ENCODE measurements around the gene ATP5F1D.
A peak's percentile ranks its signal among the peaks of the same experiment; 100 is the strongest.

The ATP5F1D gene

DNA sequence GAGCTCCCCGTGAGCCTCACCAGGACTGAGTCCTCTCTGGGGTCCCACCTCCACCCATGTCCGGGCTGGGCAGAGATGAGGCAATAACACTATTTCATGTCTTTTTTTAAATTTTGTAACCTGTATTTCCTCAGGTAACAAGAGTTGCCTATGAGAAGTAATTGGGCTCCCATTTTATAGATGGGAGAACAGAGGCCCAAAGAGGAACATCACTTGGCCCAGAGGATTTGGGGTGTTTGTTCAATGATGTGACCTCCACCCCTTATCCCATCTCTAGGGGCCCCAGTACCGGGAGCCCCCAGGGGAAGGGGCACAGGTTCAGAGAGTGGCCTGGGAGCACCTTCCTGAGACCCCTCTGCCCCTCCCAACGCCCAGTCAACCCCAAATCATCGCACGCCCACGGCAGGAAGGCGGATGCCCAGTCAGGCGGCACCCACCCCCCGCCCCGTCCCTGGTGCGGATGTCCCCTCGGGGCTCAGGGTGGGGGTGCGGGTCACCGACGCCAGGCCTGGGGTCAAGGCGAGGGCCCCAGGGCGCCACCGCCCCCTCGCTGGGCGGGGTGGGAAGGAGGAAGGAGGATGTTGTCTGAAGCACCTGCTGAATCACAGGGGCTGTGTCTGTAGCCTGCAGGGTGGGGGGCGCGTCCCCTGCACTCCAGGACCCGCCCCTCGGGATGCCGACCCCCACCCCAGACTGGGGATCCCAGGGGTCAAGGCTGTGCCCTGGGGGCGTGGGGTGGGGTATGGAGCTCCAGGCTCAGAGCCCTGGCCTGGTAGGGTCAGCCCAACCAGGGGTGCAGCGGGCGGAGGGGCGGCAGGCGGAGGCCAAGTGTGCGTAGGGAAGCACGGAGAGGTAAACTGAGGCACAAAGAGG lies 18.6 kb downstream of the ATP5F1D start:
- no peak for DNase-seq

- DNase-seq, result peak; percentile 95 to 98
These were observed 19.4 kb downstream of the ATP5F1D start for GRCh38 chr19:1260749-1261537.

DNA sequence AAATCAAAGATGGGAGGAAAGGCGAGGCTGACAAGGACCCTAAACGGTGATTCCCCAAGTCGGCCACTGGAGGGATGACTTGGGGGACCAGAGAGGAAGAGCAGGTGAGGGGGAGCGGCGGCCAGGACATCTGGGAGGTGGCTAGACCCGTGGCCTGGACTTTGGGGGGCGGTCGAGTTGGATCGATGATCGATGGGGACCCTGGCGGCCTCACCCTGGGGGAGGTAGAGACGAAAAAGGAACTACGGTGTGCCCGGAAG lies 19.9 kb downstream of the ATP5F1D start:
- no peak for DNase-seq

GRCh38 chr19:1261798-1262622 lies 20.5 kb downstream of the ATP5F1D start:
- DNase-seq, result no peak

DNA sequence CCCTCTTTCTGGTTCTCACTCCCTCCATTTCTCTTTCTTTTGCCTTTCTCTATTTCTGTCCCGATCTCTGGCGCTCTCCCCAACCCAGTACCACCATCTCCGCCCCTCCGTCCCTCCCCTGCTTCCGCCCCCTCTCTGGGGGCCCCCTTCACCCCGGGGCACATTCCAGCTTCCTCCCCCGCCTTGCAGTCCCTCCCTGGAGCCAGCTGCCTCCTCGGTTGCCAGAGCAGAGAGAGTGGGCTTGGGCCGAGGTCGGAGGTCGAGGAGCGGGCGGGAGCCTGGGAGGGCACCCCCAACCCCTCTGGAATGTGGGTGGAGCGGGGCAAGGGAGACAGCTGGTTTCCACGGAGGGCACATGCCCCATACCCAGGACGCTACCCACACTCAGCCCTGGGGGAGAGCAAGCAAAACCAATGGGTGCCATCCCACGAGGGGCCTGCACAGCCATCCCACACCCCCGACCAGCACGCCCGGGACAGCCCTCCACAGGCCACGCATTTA lies 21.1 kb downstream of the ATP5F1D start:
- no peak for DNase-seq

DNA sequence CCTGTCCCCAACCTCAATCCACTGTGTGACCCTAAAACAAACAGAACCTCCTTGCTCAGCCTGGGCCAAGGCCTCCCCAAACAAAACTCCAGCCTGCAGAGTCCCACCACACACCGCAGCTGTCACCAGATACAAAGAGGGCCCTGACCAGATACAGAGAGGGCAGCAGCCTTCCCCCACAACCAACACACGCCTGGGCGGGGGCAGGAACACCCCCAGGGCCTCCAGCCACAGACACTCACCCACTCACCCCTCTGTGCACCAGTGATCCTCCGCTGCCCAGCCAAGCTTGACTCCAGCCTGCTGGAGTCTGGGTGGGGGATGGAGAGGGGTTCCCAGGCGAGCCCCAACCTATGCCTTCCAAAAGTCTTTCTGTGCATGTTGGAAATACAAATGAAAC lies 21.6 kb downstream of the ATP5F1D start:
- DNase-seq, result no peak

- no peak for DNase-seq
These were observed 23.5 kb downstream of the ATP5F1D start for GRCh38 chr19:1264801-1265614.

- peak; percentile 60 to 69 for DNase-seq
These were observed 24.1 kb downstream of the ATP5F1D start for GRCh38 chr19:1265615-1266128.

DNA sequence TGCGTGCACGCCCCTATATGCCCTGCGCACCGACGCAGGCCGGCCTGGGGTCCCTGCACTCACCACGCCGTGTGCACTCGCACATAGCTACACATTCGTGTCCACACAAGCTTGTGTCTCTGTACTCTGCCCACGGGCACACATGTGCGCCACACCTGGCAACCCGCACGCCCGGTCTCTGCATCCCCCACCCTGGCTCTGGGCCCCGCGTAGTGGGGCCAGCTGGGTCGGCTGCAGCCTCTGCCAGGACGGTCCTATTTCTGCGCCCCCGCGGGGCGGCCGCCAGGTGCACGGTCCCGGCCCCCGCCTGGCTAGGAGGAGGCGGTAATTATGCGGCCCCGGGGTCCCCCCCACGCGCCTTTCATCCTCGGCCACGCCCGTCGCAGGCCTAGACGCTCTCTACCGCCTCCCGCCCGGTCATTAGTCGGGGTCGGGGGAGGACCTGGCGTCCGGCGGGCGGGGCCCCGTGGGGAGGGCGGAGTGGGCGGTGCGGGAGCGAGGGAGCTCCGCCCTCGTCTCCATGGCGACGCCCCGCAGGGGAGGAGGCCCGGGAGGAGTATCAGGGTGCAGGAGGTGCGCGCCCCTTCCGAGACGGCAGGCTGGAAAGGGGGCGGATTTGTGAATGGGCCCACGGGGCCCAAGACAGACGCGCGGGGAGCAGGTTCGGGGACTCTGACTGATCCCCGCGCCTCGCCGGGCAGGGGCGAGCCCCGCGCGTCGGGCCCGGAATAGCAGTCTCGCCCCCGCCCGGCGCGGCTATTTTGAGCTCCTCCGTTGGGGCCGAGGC lies 24.8 kb downstream of the ATP5F1D start:
- DNase-seq, result peak; percentile 67 to 87

- peak in 1 of 2 donors; percentile 85 for DNase-seq
These were observed 25.4 kb downstream of the ATP5F1D start for GRCh38 chr19:1266916-1267476.

DNA sequence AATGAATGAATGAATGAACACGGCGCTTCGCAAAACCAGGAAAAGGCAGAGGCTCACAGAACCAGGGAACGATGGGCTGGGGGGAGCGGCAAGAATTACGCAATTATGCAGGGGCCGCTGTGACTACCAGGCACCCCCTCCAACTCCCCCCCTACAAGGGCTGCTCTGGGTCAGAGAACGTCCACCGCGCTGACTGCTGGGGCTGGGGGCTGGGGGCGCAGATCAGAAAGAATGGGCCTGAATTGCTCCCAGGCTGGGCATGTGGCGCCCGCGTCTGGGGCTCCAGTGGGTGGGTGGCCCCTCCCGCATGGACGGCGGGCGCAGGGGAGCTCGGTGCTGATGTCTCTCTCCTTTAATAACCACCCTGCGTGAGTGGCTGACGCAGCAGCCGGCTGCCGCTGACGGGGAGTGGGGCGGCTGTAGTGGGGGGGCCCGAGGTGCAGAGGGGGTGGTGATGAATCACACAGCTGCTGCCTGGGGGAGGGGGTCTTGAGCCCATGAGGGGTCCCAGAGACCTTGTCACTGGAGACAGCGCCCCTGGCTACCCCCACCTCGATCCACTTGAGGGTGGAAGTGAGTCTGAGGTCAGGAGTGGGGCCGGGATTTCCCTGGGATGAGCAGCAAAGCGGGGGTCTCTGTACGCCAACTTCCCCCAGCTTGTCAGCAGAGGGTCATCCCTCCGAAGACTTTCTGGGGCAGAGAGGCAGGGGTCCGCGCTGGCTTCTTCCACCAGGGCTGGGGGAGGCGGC lies 26.1 kb downstream of the ATP5F1D start:
- DNase-seq, result no peak

GRCh38 chr19:1268226-1269064 lies 26.9 kb downstream of the ATP5F1D start:
- DNase-seq, result no peak

GRCh38 chr19:1269065-1269477 lies 27.5 kb downstream of the ATP5F1D start, which contains the start of gene CIRBP:
TSS of gene CIRBP (plus strand) at chr19:1269332. CDS start at chr19:1270934, 1,602 bp downstream.
- peak; percentile 99 for DNase-seq

DNA sequence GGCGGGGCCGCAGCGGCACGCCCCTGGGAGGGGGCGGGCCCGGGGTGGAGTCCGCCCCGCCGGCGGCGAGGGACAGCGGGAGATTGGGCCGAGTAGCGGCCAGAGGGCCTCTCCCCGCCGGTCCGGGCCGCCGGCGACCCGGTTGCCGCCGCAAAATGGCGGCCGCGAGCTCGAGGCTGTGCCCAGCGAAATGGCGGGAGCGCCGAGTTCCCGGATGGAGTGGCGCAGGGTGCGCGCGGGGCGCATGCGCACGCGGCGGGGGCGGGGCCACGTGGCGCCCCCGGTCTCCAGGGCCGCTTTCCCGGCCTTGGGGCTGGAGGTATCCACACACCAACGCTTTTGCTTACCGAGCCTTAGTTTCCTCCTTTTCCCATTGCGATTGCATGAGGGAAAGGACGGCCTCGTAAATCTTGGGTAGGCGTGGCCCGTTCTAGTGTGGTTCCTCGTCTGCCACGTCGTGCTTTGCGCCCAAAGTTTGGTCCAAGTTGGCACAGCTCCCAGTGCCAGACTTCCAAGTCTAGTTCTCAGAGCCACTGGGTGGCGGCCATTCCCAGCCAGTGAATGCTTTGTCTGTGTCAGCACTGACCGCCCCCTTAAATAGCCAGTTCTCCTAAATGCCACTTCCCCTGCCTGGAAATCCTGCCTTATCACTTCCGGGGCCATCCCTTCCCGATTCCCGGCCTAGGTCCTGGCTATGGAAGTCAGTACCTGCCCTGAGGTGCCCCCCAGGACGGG lies 28.1 kb downstream of the ATP5F1D start:
- peak; percentile 79 to 87 for DNase-seq

GRCh38 chr19:1270213-1270853 lies 28.8 kb downstream of the ATP5F1D start:
- DNase-seq, result peak in 1 of 2 donors; percentile 32

DNA sequence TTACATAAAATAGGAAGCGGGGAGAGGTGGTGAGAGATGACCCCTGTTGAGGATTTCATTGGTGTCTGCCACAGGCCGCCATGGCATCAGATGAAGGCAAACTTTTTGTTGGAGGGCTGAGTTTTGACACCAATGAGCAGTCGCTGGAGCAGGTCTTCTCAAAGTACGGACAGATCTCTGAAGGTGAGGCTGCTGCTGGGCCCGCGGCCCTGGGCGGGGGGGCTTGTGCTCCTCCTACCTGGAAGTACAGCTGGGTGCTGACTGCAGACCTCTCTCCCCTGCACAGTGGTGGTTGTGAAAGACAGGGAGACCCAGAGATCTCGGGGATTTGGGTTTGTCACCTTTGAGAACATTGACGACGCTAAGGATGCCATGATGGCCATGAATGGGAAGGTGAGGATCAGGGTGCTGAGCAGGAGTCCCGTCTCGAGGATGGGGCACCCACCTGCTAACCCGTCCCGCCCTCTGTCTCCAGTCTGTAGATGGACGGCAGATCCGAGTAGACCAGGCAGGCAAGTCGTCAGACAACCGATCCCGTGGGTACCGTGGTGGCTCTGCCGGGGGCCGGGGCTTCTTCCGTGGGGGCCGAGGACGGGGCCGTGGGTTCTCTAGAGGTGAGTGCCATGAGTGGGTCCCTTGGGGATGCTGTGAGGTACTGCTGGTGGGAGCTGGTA lies 29.4 kb downstream of the ATP5F1D start:
- DNase-seq, result no peak

Data from inflammatory macrophage treated with lipopolysaccharide for 1 hour (primary cell).